Measurements from ENCODE around the gene PGP. TPM values are rescaled to one million over a fixed set of nuclear protein-coding genes. Genes with fewer than 3 reads are reported as not detected.
"Not testable (repeated sequence)": the region's sequence is repeated elsewhere in the genome, so short reads cannot be mapped to it uniquely, and the experiment has no call there.

PGP gene
- total RNA-seq, 2 donors from 2014 or later, result 31.0 to 32.0 TPM

DNA sequence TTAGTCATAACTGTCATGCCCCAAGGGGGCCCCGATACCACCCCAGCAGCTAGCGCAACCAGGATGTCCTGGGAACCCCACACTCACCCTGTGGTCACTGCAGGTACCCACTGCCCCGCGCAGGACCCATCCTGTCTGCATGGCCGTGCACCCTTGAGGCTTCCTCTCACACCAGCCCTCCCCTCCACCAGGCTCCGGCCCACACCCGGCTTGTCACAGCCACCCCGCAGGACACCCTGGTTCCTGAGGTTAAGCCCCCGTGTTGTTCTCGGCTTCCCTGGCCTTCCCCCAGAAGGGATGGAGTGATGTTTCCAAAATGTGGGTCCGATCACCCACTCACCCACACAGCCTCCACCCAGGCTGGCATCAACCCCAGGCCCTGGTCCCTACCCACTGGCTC, 29.1 kb upstream of the PGP start:
- H3K9ac ChIP-seq (ENCODE audit: extremely low read depth, low read length, poor library complexity, severe bottlenecking), result no peak overlapping the region
- H3K27me3 Mint-ChIP-seq (ENCODE audit: insufficient read depth), result no peaks in the 10 kb centered on the region
- peaks cover 46% of the 10 kb centered on the region for H3K36me3 Mint-ChIP-seq (ENCODE audit: low read depth)
- no peak overlapping the region for H3K4me3 ChIP-seq (ENCODE audit: low read length)
- no peaks in the 10 kb centered on the region for H3K4me1 ChIP-seq (ENCODE audit: control insufficient read depth, insufficient read depth, low read length)
- no peaks in the 10 kb centered on the region for H3K27me3 ChIP-seq (ENCODE audit: control insufficient read depth, insufficient read depth, low read length, poor library complexity, severe bottlenecking)
- H3K36me3 ChIP-seq (ENCODE audit: control insufficient read depth, insufficient read depth, low read length), result peaks cover 53% of the 10 kb centered on the region
- H3K9me3 ChIP-seq (ENCODE audit: control insufficient read depth, low read length), result no peaks in the 10 kb centered on the region
- no peak for DNase-seq
- H3K27ac Mint-ChIP-seq, result no peak overlapping the region
- 95% methylated on average over 11 of the region's 11 CpGs; no CpG with 5 or more reads in 1 of the 2 experiments for whole genome bisulfite sequencing, 2 experiments (ENCODE audit: insufficient coverage in 1 of 2, insufficient read length in 1 of 2)
- no peak overlapping the region for H3K4me3 Mint-ChIP-seq
- H3K4me1 Mint-ChIP-seq, result no peaks in the 10 kb centered on the region
- TF ChIP-seq, protein P1, sequence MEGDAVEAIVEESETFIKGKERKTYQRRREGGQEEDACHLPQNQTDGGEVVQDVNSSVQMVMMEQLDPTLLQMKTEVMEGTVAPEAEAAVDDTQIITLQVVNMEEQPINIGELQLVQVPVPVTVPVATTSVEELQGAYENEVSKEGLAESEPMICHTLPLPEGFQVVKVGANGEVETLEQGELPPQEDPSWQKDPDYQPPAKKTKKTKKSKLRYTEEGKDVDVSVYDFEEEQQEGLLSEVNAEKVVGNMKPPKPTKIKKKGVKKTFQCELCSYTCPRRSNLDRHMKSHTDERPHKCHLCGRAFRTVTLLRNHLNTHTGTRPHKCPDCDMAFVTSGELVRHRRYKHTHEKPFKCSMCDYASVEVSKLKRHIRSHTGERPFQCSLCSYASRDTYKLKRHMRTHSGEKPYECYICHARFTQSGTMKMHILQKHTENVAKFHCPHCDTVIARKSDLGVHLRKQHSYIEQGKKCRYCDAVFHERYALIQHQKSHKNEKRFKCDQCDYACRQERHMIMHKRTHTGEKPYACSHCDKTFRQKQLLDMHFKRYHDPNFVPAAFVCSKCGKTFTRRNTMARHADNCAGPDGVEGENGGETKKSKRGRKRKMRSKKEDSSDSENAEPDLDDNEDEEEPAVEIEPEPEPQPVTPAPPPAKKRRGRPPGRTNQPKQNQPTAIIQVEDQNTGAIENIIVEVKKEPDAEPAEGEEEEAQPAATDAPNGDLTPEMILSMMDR (conservative IDR thresholded peaks at IDR 0.05), result no peak
- no peaks in the 10 kb centered on the region for H3K9me3 Mint-ChIP-seq
- H3K27ac ChIP-seq (ENCODE audit: low read depth, low read length), result no peak overlapping the region

DNA sequence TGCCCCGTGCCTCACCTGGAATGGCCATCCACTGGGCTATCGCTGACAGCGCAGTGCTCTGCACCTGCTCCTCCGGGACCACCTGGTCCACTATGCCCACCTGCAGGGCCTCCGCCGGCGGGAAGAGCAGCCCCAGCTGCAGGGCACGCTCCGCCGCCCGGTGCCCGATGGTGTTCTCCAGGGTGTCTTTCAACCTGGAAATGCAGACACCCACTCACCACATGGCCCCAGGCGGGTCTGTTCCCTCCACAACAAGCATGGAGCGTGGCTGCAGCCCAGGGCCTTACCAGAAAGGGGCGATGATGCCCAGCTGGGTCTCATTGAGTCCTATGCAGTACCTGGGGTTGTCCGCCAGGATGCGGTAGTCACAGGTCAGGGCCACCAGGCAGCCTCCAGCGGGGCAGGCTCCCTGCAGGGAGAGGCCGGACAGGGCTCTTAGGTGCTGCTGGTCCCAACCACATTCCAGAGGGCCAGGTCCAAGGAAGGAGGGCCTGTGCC, 28.4 kb upstream of the PGP start:
- Histone ChIP-seq H3K9ac (ENCODE audit: extremely low read depth, low read length, poor library complexity, severe bottlenecking) (no peak overlapping the region), H3K36me3 (ENCODE audit: control insufficient read depth, insufficient read depth, low read length) (peaks cover 48% of the 10 kb centered on the region), H3K27me3 (ENCODE audit: control insufficient read depth, insufficient read depth, low read length, poor library complexity, severe bottlenecking) (peaks cover 3% of the 10 kb centered on the region), H3K4me3 (ENCODE audit: low read length) (no peak overlapping the region), H3K9me3 (ENCODE audit: control insufficient read depth, low read length) (no peaks in the 10 kb centered on the region), H3K27ac (ENCODE audit: low read depth, low read length) (no peak overlapping the region), H3K4me1 (ENCODE audit: control insufficient read depth, insufficient read depth, low read length) (no peaks in the 10 kb centered on the region)
- H3K4me1 Mint-ChIP-seq, result no peaks in the 10 kb centered on the region
- no peak overlapping the region for H3K4me3 Mint-ChIP-seq
- no peaks in the 10 kb centered on the region for H3K9me3 Mint-ChIP-seq
- no peak overlapping the region for H3K27ac Mint-ChIP-seq
- peaks cover 42% of the 10 kb centered on the region for H3K36me3 Mint-ChIP-seq (ENCODE audit: low read depth)
- TF ChIP-seq, protein P1 (conservative IDR thresholded peaks at IDR 0.05), result peak; percentile 61
- peaks cover 2% of the 10 kb centered on the region for H3K27me3 Mint-ChIP-seq (ENCODE audit: insufficient read depth)
- WGBS, 2 experiments (ENCODE audit: insufficient coverage in 1 of 2, insufficient read length in 1 of 2), result 97 to 98% methylated on average over 14 to 19 of the region's 19 CpGs
- DNase-seq, result peak; percentile 84

DNA sequence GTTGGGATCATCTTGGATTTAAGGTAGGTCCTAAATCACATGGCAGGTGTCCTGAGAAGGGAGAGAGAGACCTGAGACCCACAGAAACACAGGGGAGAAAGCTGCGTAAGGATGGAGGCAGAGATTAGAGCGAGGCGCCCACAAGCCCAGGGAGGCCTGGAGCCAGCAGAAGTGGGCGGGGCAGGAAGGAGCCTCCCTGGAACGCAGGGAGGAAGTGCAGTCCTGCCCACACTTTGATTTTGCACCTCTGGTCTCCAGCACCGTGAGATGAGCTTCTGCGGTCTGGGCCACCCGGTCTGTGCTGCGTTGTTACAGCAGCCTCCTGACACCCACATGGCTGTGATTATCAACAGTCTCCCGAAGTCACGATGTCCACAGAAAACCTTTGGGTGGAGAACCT, 28.0 kb upstream of the PGP start:
- Histone ChIP-seq H3K36me3 (ENCODE audit: control insufficient read depth, insufficient read depth, low read length) (peaks cover 48% of the 10 kb centered on the region), H3K27ac (ENCODE audit: low read depth, low read length) (no peak overlapping the region), H3K4me3 (ENCODE audit: low read length) (no peak overlapping the region), H3K27me3 (ENCODE audit: control insufficient read depth, insufficient read depth, low read length, poor library complexity, severe bottlenecking) (peaks cover 8% of the 10 kb centered on the region), H3K9ac (ENCODE audit: extremely low read depth, low read length, poor library complexity, severe bottlenecking) (no peak overlapping the region), H3K9me3 (ENCODE audit: control insufficient read depth, low read length) (no peaks in the 10 kb centered on the region), H3K4me1 (ENCODE audit: control insufficient read depth, insufficient read depth, low read length) (no peaks in the 10 kb centered on the region)
- H3K27me3 Mint-ChIP-seq (ENCODE audit: insufficient read depth), result peaks cover 4% of the 10 kb centered on the region
- H3K4me3 Mint-ChIP-seq, result no peak overlapping the region
- no peak overlapping the region for H3K27ac Mint-ChIP-seq
- peaks cover 40% of the 10 kb centered on the region for H3K36me3 Mint-ChIP-seq (ENCODE audit: low read depth)
- no peaks in the 10 kb centered on the region for H3K9me3 Mint-ChIP-seq
- no peak for DNase-seq
- TF ChIP-seq, protein P1 (conservative IDR thresholded peaks at IDR 0.05), result no peak
- H3K4me1 Mint-ChIP-seq, result no peaks in the 10 kb centered on the region
- 95 to 100% methylated on average over 6 to 11 of the region's 11 CpGs for WGBS, 2 experiments (ENCODE audit: insufficient coverage in 1 of 2, insufficient read length in 1 of 2)

DNA sequence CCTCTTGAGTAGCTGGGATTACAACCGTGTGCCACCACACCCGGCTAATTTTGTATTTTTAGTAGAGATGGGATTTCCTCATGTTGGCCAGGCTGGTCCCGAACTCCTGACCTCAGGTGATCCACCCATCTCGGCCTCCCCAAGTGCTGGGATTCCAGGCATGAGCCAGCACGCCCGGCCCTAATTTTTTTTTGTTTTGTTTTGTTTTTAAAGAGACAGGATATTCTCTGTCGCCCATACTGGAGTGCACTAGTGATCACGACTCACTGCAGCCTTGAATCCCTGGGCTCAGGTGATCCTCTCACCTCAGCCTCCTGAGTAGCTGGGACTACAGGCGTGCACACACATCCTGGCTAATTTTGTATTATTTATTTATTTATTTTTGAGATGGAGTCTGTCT, 25.7 kb upstream of the PGP start:
- H3K27me3 ChIP-seq (ENCODE audit: control insufficient read depth, insufficient read depth, low read length, poor library complexity, severe bottlenecking), result peaks cover 25% of the 10 kb centered on the region

More for the DNA sequence above, 25.7 kb upstream of the PGP start:
- peaks cover 22% of the 10 kb centered on the region for H3K27me3 Mint-ChIP-seq (ENCODE audit: insufficient read depth)
- peaks cover 32% of the 10 kb centered on the region for H3K36me3 ChIP-seq (ENCODE audit: control insufficient read depth, insufficient read depth, low read length)
- not testable (repeated sequence) for H3K4me1 Mint-ChIP-seq; H3K4me3 ChIP-seq (ENCODE audit: low read length); H3K4me1 ChIP-seq (ENCODE audit: control insufficient read depth, insufficient read depth, low read length); H3K4me3 Mint-ChIP-seq; H3K9ac ChIP-seq (ENCODE audit: extremely low read depth, low read length, poor library complexity, severe bottlenecking); H3K27ac ChIP-seq (ENCODE audit: low read depth, low read length); H3K9me3 Mint-ChIP-seq; DNase-seq; H3K27ac Mint-ChIP-seq; H3K9me3 ChIP-seq (ENCODE audit: control insufficient read depth, low read length)
- 92 to 100% methylated on average over 5 to 9 of the region's 9 CpGs for WGBS, 2 experiments (ENCODE audit: insufficient coverage in 1 of 2, insufficient read length in 1 of 2)
- H3K36me3 Mint-ChIP-seq (ENCODE audit: low read depth), result peaks cover 28% of the 10 kb centered on the region
